ENCODE results near the gene NR4A3.

The NR4A3 gene

DNA sequence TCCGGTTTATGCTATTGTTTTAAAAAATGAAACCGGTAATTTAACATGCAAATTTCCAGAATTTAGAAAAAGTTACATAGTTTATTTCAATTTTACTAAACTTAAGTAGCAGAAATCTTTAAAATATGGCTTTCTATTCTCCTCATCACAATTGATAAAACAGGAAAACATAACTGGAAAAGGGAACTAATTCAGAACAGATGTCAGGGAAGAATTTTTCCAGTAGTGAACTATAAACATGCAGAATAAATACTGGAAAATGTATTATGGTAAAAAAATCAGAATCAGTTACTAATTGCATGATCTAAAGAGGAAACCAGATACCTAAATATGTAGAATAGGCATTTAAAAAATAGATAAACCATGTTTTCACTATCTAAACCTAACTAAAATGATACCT, 7.3 kb upstream of the NR4A3 start:
- no peak for DNase-seq (ENCODE audit: low read depth in 2 of 2)

DNA sequence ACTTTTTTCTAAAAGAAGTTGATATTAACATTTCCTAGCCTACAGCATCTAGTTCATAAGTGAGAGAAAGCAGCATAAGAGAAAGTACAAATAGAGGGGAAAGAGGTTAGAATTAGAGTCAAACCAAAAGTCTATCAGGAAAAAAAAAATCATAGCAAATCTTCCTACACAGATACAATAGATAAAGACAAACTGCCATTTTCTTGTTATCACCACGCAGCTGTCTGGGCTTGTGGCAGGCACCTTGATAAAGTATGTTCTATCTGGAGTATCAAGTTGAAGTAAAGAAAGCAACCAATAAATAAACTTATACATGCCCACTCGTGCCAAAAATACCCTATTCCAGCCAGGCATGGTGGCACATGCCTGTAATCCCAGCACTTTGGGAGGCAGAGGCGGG, 5.3 kb upstream of the NR4A3 start:
- DNase-seq (ENCODE audit: low read depth in 2 of 2): no peak

DNA sequence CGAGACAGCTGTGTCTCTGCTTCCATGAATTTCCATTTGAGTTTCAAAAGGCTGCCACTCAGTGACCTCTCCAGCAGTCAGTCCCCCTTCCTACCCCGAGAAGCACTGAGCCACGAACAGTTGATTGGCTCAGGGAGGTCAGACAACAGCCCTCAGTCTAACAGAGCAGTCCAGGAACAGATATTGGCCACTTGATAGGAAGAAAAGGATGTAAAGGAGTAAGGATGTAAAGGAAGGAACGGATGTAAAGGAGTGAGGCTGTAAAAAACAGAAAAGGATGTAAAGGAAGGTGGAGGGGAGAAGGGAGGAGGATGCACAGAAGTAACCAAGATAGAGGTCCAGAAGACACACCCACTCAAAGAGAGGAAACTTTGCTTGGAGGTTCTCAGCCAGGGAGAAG, 3.2 kb upstream of the NR4A3 start:
- no peak for DNase-seq (ENCODE audit: low read depth in 2 of 2)

DNA sequence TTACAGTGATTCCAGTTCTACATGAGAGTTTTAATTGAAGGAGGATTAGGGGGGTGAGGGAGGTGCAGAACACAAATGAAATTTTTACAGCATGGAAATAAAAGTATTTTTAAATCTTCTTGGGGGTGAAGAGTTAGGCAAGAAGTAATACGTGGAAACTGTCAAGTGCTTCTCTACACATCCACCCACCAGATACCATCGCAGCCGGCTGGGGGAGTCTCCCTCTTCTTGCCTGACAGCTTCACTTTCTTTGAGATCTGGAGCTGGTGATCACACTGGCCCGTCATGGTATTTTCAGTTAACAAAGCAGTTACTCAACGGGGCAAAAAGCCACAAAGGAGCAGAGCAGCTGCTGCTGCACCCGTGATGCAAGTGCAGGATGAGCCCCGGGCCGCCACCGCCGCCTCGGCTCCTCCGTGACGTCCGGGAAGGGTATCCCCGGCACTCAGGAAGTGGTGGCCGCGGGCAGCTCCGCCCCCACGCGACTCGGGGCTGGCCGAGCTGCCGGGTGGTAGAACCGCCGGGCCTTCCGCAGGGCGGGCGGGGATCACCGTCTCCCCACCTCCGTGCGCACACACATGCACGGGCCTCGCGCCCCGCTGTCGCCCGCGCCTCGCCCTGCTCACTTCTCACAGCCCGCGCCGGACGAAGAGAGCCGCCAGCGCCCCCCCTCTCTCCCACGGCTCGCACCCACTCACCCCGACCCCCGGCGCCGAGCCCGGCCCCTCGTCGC, 2.4 kb upstream of the NR4A3 start:
- DNase-seq (ENCODE audit: low read depth in 2 of 2): peak; percentile 89 to 94

DNA sequence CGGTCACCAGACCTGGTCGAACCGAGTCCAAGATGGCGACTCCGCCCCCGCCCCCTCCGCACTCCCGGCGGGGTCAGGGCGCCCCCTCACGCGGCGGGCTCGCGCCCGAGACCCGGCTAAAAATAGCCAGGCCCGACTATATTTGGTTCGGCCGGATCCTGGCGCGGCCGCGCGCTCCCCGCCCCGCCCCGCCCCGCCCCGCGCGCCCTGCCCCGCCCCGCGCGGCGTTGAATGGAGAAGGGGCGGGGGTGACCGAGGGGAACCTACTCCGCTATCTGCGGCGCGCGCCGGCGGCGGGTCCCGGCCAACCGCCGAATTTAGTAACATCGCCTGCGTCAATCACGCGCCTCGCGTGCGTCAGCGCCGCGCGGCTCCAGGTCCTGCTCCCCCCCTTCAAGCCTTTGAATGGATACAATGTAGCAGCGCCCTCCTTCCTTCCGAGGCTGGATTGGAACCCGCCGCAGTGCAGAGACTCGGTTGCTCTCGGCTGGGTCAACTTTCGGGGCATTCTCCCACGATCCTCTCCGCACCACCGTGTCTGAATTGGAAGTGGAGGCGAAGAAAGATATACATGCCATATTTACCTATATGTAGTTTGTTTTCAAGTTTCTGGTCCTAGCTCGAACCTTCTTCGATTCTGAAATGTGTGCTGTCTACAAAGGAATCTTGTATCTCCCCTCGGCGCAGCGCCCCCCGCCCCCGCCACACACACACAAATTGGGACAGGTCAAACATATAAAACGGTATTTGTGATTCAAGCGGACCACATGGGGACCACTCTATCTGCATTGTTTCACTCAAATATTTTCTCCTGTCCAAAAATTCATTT, 1.6 kb upstream of the NR4A3 start:
- DNase-seq (ENCODE audit: low read depth in 2 of 2): peak; percentile 83 to 88

DNA sequence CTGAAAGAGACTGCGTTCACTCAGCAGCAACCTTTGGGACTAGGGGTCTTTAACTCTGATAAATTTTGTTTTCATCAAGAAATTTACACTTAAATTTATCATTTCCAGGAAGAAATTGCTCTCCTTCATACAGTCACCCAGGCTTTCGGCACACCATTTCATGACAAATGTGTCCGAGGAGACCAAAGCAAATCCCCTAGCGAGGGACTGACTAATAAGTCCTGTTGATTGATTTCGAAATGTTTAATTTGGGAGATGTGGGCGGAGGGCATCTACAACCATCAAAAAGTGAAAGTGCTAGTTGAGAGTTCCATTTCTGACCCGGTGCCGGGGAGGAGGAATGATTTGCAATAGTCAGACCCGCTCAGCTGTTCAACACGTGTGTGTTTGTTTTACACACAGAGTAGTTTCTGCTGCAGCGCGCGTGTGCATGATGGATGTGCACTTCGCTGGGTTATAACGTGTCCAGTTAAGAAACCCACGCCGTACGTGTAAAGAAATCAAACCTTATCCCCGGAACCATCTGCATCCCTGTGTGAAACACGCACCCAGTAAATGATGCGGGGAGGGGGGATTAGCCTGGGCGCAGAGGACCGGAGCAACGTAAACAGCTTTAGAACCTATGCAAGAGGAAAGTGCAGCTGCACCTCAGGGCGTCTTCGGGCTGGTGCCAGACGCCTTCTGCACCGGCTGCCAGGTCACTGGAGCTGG, 845 bp upstream of the NR4A3 start:
- DNase-seq (ENCODE audit: low read depth in 2 of 2): peak in 1 of 2 donors; percentile 43

DNA sequence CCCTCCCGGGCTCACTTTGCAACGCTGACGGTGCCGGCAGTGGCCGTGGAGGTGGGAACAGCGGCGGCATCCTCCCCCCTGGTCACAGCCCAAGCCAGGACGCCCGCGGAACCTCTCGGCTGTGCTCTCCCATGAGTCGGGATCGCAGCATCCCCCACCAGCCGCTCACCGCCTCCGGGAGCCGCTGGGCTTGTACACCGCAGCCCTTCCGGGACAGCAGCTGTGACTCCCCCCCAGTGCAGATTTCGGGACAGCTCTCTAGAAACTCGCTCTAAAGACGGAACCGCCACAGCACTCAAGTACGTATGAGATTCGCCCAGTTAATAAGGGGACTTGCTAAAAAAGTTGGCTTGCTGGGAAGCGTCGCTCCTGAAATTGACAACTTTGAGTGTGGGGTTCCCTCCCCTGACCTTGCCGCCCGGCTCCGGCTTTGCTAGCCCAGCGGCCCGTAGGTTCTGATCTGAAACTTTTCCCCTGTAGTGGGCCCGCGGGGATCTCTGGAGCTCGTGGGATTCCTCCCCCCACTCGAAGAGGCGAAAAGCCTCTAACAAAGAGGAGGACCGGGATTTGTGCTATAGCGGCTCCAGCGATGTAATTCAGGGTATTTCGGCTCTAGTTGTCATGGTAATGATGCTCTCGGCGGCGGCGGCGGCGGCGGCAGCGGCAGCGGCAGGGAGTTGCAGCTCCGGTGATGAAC, 572 bp downstream of the NR4A3 start:
- peak in 1 of 2 donors; percentile 26 for DNase-seq (ENCODE audit: low read depth in 2 of 2)

DNA sequence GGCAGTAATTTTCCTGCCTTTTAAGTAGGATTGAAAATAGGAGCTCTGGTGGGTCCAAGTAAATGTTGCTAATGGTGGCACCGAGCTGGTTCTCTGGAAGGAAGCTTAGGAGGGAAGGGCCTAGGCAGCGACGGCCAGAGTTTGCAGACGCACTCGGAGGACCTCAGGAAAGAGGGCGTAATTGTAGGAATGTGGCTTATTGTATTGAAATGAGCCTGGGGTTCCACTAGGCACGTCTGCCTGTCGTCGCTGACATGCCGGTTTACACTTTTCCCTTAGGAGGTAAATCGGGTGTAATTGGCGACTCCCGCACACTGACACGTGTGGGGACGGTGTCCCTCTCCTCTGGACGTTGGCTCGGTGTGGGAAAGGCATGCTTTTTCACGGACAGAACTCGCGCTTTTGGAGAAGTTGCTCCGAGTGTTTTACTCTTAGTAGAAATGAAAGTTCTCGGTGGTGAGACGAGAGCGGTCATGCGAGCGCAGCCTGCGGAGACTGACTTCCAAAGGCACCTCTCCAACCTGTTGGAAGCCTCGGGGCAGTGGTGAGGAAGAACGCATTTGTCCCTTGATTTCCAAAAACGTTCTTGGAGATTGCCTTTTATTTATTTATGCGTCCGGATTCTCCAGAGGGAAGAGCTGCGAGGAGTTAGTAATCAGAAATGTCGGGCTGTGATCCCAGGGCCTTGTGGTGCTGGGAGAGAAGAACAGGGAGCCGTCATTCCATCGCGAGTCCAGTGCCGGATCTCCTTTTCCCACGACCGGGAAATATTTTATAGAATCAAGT, 1.3 kb downstream of the NR4A3 start:
- no peak for DNase-seq (ENCODE audit: low read depth in 2 of 2)

DNA sequence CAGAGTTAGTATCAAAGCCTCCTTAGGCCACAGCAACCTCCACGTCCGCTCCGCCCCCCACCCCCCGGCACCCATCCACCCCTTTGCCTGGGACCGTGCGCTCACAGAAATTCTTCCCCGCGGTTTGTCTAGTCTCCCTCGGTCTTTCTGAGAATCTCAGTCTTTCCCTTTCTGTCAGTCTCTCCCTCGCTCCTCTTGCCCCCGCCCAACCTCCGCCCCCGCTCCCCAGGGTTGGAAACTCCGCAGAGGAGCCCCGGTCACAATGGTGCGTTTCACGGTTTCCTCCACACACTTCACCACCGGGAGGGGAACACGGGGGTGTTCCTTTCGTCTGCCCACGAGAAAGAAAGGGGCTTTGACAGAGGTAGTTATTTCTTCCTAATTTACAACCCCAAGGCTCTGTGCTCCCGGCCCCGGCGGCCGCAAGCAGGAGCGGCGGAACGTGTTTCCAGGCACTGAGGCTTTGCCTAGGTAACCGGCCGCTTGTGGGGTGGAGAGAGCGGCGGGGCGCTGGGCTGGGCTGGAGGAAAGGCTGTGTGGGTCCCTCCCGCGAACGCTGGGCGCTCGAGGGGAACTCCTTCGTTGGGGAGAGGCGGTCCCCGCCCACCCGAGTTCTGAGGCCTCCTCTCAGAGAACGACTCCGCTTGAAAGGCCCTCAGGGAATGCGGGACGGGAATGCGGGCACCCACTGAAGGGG, 2.1 kb downstream of the NR4A3 start:
- DNase-seq (ENCODE audit: low read depth in 2 of 2): peak; percentile 78 to 90

DNA sequence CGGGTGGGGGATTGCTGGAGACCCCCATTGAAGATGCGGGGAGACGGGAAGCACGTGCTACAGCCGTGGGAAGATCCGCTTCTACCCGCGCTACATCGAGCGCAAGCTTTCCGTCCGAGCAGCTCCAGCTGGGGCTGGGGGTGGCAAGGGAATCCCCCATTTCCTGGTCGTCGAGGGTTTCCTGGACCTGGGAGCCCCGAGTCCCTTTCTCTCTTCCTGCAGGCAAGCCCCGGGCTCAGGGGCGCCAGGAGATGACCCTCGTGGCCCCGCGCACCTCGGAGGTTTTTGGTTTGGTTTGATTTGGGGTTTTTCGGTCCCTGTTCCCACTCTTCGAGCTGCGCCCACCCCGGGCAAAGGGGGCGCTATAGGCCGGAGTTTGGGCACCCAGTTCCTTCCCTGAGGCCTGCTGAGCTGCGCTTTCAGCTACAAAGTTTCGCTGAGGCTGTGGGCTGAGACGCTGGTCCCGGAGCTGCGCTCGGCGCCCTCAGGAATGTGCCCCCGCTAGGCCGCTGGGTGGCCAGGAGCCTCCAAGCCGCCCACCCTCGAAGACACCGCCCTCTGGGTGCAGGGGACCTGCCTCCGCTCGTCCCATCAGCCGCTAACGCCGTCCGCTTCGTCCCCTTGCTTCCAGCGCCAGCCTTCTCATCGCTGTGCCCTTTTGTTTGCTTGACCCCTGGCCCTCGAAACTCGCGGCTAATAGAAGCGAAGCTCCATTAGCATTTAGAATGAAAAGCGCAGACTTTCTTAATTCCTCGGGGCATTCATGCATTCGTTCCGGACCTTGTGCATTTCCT, 2.9 kb downstream of the NR4A3 start:
- peak in 1 of 2 donors; percentile 40 for DNase-seq (ENCODE audit: low read depth in 2 of 2)

DNA sequence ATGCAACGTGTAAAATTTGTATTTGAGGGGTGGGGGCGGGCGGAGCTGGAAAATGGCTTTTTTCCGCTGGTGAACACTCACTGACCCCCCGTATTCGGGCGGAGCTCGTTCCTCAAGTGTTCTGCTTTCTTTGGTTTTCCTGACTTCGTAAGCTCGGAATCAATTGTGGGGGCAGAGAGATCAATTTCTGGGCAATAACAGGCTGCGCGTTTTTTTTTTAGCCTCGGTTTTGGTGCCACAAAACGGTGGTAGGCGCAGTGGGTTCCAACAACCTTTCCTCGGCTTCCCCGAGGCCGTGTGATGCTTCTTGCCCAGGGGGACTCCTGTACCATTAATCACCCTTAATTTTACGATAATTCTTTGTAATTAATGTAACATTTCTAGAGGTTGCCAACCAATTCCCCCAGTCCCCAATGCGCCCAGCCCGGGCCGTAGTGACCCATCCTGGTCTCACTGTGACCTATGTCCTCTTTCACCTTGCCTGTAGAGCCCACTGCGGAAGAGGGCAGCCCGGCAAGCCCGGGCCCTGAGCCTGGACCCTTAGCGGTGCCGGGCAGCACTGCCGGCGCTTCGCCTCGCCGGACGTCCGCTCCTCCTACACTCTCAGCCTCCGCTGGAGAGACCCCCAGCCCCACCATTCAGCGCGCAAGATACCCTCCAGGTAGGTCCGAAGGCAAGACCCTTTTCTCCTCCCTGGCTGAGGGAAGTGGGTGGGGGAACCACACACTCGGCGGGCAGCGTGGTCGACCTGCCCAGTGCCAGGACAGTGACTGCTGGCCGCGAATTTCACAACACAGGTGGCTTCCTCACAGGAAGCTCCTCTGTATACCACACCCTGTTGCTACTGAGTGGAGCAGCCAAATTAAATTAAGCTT, 3.7 kb downstream of the NR4A3 start:
- DNase-seq (ENCODE audit: low read depth in 2 of 2): no peak

DNA sequence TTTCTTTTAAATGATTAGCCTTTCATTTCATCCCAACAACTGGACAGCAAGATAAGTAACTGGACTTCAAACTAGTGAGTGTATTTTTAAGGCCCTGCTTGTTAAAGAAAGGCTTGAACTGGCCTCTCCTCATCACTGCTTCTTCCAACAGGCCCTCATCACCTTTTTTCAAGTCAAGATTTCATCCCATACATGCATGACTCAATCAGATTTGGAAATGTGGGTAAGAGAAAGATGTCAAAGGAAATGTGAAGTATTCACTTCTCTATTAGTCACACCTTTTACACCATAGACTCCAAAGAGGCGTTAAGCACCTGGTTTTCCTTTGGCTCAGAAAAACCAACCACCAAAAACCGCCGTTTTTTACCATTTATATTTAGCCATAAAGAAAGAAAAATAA, 4.9 kb downstream of the NR4A3 start:
- DNase-seq (ENCODE audit: low read depth in 2 of 2): no peak

DNA sequence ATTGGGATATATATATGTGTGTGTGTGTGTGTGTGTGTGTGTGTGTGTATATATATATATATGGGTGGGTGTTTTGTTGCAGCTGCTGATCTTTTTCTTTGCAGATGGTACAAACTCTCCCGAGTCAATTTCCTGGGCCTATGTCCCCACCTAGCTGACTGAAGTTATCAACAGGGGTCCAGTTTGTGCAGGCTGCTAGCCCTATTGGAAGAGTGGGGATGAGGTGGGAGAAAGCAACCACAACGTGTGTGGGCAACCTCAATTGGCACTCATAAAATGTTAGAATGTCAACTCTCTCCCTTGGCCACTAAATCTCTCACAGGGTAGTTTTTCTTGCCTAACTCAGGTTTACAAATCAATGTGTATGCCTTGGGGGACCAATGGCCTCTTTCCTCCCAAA, 5.6 kb downstream of the NR4A3 start:
- DNase-seq (ENCODE audit: low read depth in 2 of 2): no peak

DNA sequence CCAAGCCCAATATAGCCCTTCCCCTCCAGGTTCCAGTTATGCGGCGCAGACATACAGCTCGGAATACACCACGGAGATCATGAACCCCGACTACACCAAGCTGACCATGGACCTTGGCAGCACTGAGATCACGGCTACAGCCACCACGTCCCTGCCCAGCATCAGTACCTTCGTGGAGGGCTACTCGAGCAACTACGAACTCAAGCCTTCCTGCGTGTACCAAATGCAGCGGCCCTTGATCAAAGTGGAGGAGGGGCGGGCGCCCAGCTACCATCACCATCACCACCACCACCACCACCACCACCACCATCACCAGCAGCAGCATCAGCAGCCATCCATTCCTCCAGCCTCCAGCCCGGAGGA, 6.3 kb downstream of the NR4A3 start:
- no peak for DNase-seq (ENCODE audit: low read depth in 2 of 2)

DNA sequence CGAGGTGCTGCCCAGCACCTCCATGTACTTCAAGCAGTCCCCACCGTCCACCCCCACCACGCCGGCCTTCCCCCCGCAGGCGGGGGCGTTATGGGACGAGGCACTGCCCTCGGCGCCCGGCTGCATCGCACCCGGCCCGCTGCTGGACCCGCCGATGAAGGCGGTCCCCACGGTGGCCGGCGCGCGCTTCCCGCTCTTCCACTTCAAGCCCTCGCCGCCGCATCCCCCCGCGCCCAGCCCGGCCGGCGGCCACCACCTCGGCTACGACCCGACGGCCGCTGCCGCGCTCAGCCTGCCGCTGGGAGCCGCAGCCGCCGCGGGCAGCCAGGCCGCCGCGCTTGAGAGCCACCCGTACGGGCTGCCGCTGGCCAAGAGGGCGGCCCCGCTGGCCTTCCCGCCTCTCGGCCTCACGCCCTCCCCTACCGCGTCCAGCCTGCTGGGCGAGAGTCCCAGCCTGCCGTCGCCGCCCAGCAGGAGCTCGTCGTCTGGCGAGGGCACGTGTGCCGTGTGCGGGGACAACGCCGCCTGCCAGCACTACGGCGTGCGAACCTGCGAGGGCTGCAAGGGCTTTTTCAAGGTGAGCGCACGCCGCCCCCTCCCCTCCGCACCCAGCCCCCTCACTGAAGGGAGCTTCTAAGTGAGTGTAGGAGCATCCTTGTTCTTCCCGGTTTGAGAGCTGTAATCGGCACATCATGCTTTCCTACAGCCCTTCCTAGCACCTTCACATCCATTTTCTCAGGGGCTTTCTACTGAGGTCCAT, 6.9 kb downstream of the NR4A3 start:
- no peak for DNase-seq (ENCODE audit: low read depth in 2 of 2)

DNA sequence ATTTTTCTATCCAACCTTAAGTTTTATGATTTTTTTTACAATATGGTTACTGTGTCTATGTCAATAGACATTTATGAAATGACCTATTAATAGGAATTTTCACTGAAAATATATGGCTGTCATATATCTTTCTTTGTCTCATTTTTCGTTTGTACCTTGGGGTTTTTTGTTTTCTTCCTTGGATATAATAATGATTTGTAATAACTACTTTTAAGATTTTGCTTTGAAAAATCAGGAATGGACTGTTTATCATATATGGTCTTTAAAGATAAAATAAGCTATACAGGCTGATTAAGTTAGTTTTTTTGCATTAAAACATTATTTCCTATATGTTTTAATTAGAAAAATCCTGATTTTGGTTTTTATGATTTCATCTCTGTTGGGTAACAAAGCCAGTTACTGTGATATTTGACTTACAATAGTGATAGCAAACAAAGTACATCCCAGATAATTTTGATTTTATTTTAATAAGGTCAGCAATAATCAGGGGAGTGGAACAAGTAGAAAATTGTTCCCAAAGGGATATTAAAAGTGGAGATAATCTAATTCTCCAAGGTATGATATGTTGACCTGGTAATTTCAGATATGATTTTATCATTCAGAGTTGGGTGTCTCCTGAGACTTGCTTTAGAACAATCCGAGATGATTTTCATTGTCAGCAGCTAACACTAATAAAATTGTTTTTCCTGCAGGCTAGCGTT, 10.3 kb downstream of the NR4A3 start:
- DNase-seq (ENCODE audit: low read depth in 2 of 2): no peak

DNA sequence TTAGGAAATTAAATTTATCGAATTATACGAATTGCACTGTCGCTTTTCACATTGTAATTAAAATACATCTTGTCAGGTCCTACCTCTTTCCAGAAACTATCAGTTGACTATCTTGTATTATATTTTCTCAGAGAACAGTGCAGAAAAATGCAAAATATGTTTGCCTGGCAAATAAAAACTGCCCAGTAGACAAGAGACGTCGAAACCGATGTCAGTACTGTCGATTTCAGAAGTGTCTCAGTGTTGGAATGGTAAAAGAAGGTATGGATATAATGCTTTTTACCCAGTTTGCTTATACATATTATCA, 10.8 kb downstream of the NR4A3 start:
- no peak for DNase-seq (ENCODE audit: low read depth in 2 of 2)

DNA sequence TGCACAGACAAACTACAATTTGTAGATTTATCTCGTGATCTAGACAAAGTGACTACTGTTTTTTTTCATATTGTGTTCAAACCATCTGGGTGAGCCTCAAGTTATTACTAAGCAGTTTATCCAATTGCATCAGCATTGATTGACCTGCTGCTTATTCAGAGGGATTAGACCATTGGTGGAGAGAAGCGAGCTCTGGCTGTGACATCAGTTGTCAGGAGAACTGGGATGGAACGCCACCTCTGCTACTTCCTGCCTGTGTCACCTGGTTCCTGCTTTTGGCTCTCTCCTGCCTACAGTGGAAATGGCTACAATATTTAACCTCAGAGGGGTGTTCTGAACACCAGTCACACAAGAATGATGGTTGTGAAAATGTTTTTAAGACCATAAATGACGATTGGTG, 12.1 kb downstream of the NR4A3 start:
- DNase-seq (ENCODE audit: low read depth in 2 of 2): no peak
